ENCODE results near the gene LRRTM2. TPM values are rescaled to one million over a fixed set of nuclear protein-coding genes. Genes with fewer than 3 reads are reported as not detected.

LRRTM2 gene, protein sequence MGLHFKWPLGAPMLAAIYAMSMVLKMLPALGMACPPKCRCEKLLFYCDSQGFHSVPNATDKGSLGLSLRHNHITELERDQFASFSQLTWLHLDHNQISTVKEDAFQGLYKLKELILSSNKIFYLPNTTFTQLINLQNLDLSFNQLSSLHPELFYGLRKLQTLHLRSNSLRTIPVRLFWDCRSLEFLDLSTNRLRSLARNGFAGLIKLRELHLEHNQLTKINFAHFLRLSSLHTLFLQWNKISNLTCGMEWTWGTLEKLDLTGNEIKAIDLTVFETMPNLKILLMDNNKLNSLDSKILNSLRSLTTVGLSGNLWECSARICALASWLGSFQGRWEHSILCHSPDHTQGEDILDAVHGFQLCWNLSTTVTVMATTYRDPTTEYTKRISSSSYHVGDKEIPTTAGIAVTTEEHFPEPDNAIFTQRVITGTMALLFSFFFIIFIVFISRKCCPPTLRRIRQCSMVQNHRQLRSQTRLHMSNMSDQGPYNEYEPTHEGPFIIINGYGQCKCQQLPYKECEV
- total RNA-seq: under 0.01 and 0.33 TPM in 2 replicates

DNA sequence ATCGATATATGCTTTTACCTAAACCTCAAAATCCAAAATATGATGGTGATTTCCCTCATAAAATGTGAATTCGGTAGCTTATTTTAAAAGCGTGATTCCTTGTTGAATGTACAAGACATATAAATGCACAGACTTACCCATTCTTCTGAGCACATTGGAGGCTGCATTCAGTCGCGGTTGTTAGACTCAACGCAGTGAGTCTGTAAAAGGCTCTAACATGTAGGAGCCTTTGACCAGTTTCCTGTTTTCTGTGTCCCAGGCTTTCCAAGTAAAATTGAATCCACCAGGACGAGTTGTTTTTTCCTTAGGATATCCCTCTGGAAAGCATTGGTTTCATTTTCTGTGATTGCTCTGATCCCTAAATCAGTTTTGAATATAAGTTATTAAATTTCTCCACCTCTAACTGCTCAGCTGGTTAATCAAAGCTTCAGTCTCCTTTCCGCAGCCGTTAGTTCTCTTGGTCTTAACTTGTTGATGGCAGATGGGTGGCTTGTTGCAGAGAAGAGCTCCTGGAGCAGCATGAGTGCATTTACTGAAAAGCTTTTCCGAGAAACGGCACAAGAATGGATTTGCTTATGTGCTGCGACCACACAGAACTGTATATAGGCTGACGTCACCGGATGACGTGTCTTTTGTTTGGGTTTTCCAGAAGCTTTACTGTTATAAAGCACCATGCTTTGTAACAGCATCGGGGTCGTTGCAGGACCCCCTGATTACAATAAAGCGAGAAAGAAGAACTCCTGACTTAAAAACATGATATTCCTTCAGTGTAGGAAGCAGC lies at the start of gene LRRTM2:
LRRTM2 (minus strand) TSS at position 565 of the 781 bp plus-strand sequence; CDS start at position 141, 424 bp downstream.

Other genes starting within 250 kb of the LRRTM2 start
- gene CTNNA1, start 121.9 kb downstream of the LRRTM2 start, total RNA-seq: 289 and 303 TPM in 2 replicates

Data from mesangial cell (primary cell).